PC-3 (cell line): ENCODE results near the gene NHSL1. TPM values are rescaled to one million over a fixed set of nuclear protein-coding genes. Genes with fewer than 3 reads are reported as not detected.

ENCODE experiments used
- ATAC-seq: fragments of 200-7000 bp; cut with Tn5 transposase; 2 replicates; pipeline ENCODE4 v1.9.1; 2020; ENCODE audit warnings: mild to moderate bottlenecking, moderate library complexity
- BruUV-seq: library from RNA; stranded (reverse); fragments of 400-500 nt; replicated peaks from 2 replicates; lab custom pipeline; 2021; lab: Mats Ljungman, UMichigan
- CTCF ChIA-PET: fragments of 300-600 bp; sonication (Branson Sonifier 250); formaldehyde crosslinking; loops from one replicate; lab custom pipeline; 2022; ENCODE audit warnings: antibody characterized with exemption; lab: Charles Lee
- POLR2A ChIA-PET: fragments of 300-600 bp; sonication (Branson Sonifier 250); formaldehyde crosslinking; loops from one replicate; lab custom pipeline; 2022; ENCODE audit warnings: antibody characterized with exemption; ENCODE audit not compliant: unreplicated experiment; lab: Charles Lee
- DNase-seq: peaks from one replicate; pipeline ENCODE4 v3.0.0-alpha.2; 2015
- H2AFZ ChIP-seq: fragments of 300-600 bp; sonication (generic); 2 replicates; pipeline ENCODE4 v1.6.0; 2016; ENCODE audit warnings: antibody characterized with exemption, low read length
- H3F3A ChIP-seq: fragments of 300-600 bp; sonication (generic); one replicate; pipeline ENCODE4 v1.6.0; 2017; ENCODE audit warnings: antibody characterized with exemption, low read length, control low read depth, mild to moderate bottlenecking; ENCODE audit not compliant: unreplicated experiment
- H3K27ac ChIP-seq: fragments of 300-600 bp; sonication (generic); 2 replicates; pipeline ENCODE4 v1.5.1; 2016; ENCODE audit warnings: mild to moderate bottlenecking, low read length
- H3K27me3 ChIP-seq: fragments of 300-600 bp; sonication (generic); 2 replicates; pipeline ENCODE4 v1.6.1; 2016; ENCODE audit warnings: low read length, mixed read lengths
- H3K36me3 ChIP-seq: fragments of 300-600 bp; sonication (generic); 2 replicates; pipeline ENCODE4 v1.6.1; 2016; ENCODE audit warnings: low read depth, mixed run types, low read length, mixed read lengths
- H3K4me1 ChIP-seq: fragments of 300-600 bp; sonication (generic); 2 replicates; pipeline ENCODE4 v1.5.1; 2016; ENCODE audit warnings: low read length; ENCODE audit not compliant: insufficient read depth
- H3K4me2 ChIP-seq: fragments of 300-600 bp; sonication (generic); 2 replicates; pipeline ENCODE4 v1.6.0; 2016; ENCODE audit warnings: low read length
- H3K4me3 ChIP-seq: fragments of 300-600 bp; sonication (generic); 2 replicates; pipeline ENCODE4 v1.5.1; 2016; ENCODE audit warnings: mild to moderate bottlenecking, low read length, mixed read lengths
- H3K79me2 ChIP-seq: fragments of 300-600 bp; sonication (generic); 2 replicates; pipeline ENCODE4 v1.6.1; 2017; ENCODE audit warnings: low read length, mixed read lengths
- H3K9ac ChIP-seq: fragments of 300-600 bp; sonication (generic); 2 replicates; pipeline ENCODE4 v1.6.0; 2016; ENCODE audit warnings: mild to moderate bottlenecking, low read length
- H3K9me2 ChIP-seq: fragments of 300-600 bp; sonication (generic); replicated peaks from 2 replicates; pipeline ENCODE4 v1.6.1; 2016; ENCODE audit warnings: mixed run types, low read length, mixed read lengths
- H3K9me3 ChIP-seq: fragments of 300-600 bp; sonication (generic); 2 replicates; pipeline ENCODE4 v1.6.1; 2016; ENCODE audit warnings: low read length, mixed read lengths
- H4K20me1 ChIP-seq: fragments of 300-600 bp; sonication (generic); 2 replicates; pipeline ENCODE4 v1.6.1; 2016; ENCODE audit warnings: low read length, mixed read lengths
- CTCF ChIP-seq: fragments of 300-600 bp; sonication (generic); conservative IDR thresholded peaks from 2 replicates; pipeline ENCODE4 v1.5.1; 2017; ENCODE audit warnings: antibody characterized with exemption, low read depth, mild to moderate bottlenecking, low read length
- EZH2 ChIP-seq: fragments of 300-600 bp; sonication (generic); IDR thresholded peaks from one replicate; pipeline ENCODE4 v1.6.1; 2017; ENCODE audit warnings: antibody characterized with exemption, mild to moderate bottlenecking, low read length; ENCODE audit not compliant: unreplicated experiment
- EZH2phosphoT487 ChIP-seq: fragments of 300-600 bp; sonication (generic); IDR thresholded peaks from 2 replicates; pipeline ENCODE4 v1.6.1; 2018; ENCODE audit warnings: mild to moderate bottlenecking, antibody characterized with exemption, low read length, borderline replicate concordance
- intact Hi-C: fragments of 100-400 bp; cut with micrococcal nuclease; formaldehyde crosslinking; loops from 2 replicates; pipeline ENCODE4 v1.9.0; 2023
- total RNA-seq: library from RNA; depleted of rRNA; stranded (reverse); fragments of >200 nt; gene quantifications from 2 replicates; pipeline ENCODE4 v1.2.3, GENCODE V29; 2014

Gene NHSL1
- total RNA-seq, 1 experiment from 2014 or later = 4.8 TPM

DNA sequence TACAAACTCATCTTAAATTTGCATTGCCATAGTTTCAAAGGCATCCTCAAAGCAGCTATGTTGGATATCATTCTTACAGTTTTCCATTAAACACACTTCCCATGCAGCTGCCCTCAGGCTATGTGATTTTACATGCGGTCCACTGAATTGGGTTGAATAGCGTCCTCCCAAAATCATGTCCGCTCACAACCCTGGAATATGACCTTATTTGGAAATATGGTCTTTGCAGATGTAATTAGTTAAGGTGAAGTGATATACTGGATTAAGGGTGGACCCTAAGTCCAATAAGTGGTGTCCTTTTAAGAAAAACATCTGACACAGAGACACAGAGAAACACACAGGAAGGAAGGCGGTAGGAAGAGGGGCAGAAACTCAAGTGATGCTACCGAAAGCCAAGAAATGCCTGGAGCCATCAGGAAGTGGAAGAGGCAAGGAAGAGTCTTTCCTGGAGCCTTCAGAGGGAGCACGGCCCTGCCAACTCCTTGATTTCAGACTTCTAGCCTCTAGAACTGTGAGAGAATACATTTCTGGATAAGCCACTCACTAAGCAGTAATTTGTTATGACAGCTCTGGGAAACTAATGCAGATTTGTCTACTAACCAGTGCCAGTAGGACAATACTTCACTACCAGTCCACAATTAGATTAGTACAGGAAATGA is 42.7 kb upstream of the NHSL1 start:
- TF ChIP-seq EZH2 (no peak), CTCF (no peak), EZH2phosphoT487 (no peak)
- Histone ChIP-seq H4K20me1 (no peaks in the 10 kb centered on the region), H3K9ac (no peak overlapping the region), H3K27ac (no peak overlapping the region), H3K9me3 (no peaks in the 10 kb centered on the region), H3K4me2 (no peak overlapping the region), H3K27me3 (no peaks in the 10 kb centered on the region), H3K79me2 (no peaks in the 10 kb centered on the region), H3K36me3 (no peaks in the 10 kb centered on the region), H3K4me1 (peaks cover 3% of the 10 kb centered on the region; the same call in 1 of the 2 replicates), H3K4me3 (no peak overlapping the region), H2AFZ (no peak overlapping the region), H3K9me2 (no peaks in the 10 kb centered on the region), H3F3A (no peaks in the 10 kb centered on the region)
- BruUV-seq = no TSS peak
- DNase-seq (no peak), ATAC-seq (no peak)
- ChIA-PET CTCF (no interaction called here), POLR2A (no interaction called here)
- intact Hi-C loops = no loop called here

DNA sequence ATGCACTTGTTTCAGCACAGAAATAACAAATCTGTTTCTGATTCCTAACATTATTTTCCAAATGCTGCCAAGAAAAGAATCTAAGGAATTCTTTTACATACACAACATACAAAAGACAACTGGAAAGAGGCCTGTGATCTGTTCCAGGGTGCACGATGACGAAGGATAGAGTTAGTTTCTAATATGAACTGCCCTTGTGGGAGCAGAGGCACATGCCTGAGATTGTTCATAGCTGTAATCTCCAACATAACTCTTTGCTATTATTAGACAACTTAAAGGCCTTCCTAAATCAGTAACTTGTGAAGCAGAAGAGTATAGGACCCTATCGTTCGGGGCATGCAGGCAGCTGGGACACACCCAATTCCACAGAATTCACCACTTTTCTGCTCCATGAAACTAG is 41.2 kb upstream of the NHSL1 start:
- Histone ChIP-seq H3K9ac (no peak overlapping the region), H3F3A (no peaks in the 10 kb centered on the region), H3K9me2 (no peaks in the 10 kb centered on the region), H3K4me1 (peaks cover 3% of the 10 kb centered on the region; the same call in 1 of the 2 replicates), H3K27ac (no peak overlapping the region), H3K9me3 (no peaks in the 10 kb centered on the region), H3K79me2 (no peaks in the 10 kb centered on the region), H4K20me1 (no peaks in the 10 kb centered on the region), H3K4me3 (no peak overlapping the region), H2AFZ (no peak overlapping the region), H3K27me3 (no peaks in the 10 kb centered on the region), H3K4me2 (no peak overlapping the region), H3K36me3 (no peaks in the 10 kb centered on the region)
- no TSS peak for BruUV-seq
- CTCF ChIA-PET = no interaction called here
- ATAC-seq = no peak
- TF ChIP-seq EZH2 (no peak), EZH2phosphoT487 (no peak), CTCF (no peak)
- POLR2A ChIA-PET = no interaction called here
- no peak for DNase-seq
- intact Hi-C loops = no loop called here

DNA sequence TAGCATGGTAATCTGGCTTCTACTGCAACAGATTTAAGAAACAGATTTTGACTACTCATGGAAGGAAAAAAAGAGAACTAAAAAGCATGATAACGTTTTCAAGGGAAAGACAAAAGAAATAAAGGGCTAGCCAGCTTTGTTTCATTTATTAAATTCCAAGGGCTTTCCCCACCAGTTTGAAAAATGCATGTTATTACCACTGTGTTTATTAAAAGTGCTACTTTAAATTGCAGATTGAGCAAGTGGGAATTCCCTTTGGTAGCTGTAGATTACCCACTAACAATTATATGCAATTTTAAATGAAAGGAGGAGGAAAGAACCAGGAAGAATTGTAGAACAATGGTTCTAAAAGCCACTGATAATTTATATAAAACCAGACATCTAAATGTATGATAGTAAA is 40.6 kb upstream of the NHSL1 start:
- H3K9me3 ChIP-seq = no peaks in the 10 kb centered on the region
- CTCF ChIA-PET = no interaction called here
- no peak overlapping the region for H3K9ac ChIP-seq
- BruUV-seq = no TSS peak
- H3K27me3 ChIP-seq = no peaks in the 10 kb centered on the region
- no peaks in the 10 kb centered on the region for H3K79me2 ChIP-seq
- intact Hi-C loops = no loop called here
- H2AFZ ChIP-seq = no peak overlapping the region
- POLR2A ChIA-PET = no interaction called here
- peaks cover 3% of the 10 kb centered on the region; the same call in 1 of the 2 replicates for H3K4me1 ChIP-seq
- H4K20me1 ChIP-seq = no peaks in the 10 kb centered on the region
- no peak overlapping the region for H3K27ac ChIP-seq
- H3K9me2 ChIP-seq = no peaks in the 10 kb centered on the region
- no peak for TF ChIP-seq EZH2phosphoT487
- no peak for TF ChIP-seq EZH2
- TF ChIP-seq CTCF = no peak
- ATAC-seq (no peak), DNase-seq (no peak)
- H3K4me2 ChIP-seq = no peak overlapping the region
- no peaks in the 10 kb centered on the region for H3F3A ChIP-seq
- no peak overlapping the region for H3K4me3 ChIP-seq
- no peaks in the 10 kb centered on the region for H3K36me3 ChIP-seq
